GM04504 (cell line): ENCODE results near the gene EDC4.
"Not testable (repeated sequence)": the region's sequence is repeated elsewhere in the genome, so short reads cannot be mapped to it uniquely, and the experiment has no call there.

Experiments used
- DNase-seq: peaks from one replicate; pipeline ENCODE4 v3.0.0-alpha.2; 2012; ENCODE audit warnings: low read depth

EDC4 gene

GRCh38 chr16:67914758-67915495 is 42.1 kb downstream of the EDC4 start:
- no peak for DNase-seq

GRCh38 chr16:67915496-67915769 is 42.6 kb downstream of the EDC4 start:
- not testable (repeated sequence) for DNase-seq

DNA sequence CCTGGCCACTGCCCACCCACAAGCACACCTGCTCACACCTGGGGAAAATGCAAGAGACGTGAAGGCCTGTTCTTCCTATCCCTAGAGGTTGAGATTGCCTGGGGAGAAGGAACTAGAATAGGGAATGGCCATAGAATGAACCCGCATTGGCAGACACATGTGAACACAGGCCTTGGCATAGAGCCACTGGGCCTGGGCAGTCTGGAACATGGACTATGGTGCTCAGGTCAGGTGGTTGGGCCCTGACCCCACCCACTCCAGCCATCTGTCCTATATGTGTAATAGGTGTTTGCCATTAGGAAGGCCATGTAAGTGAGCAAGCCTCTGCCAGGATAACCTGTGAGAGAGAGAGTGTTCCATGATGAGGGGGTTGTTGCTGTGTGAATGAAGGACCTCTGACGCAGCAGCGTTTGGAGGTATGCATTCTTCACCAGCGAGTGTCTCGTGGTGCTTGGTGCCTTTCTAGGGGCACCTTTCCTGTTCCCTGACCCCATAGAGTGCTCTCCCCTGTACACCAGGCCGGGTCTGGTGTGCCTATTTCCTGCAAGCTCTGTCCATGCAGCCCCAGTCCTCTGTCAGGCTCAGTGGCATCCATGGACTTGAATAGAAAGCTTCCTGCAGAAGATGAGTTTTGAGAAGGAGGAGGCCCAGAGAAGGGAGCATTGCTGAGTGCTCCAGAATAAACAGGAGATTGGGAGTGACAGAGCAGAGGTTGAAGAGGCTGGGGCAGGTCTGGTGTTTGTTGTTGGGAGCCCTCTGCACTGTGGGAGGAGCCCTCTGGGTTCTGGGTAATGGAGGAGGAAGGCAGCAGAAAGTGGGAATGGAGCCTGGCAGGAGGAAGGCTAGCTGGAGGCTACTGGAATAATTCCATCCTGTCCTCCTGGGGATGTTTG is 43.2 kb downstream of the EDC4 start:
- no peak for DNase-seq

DNA sequence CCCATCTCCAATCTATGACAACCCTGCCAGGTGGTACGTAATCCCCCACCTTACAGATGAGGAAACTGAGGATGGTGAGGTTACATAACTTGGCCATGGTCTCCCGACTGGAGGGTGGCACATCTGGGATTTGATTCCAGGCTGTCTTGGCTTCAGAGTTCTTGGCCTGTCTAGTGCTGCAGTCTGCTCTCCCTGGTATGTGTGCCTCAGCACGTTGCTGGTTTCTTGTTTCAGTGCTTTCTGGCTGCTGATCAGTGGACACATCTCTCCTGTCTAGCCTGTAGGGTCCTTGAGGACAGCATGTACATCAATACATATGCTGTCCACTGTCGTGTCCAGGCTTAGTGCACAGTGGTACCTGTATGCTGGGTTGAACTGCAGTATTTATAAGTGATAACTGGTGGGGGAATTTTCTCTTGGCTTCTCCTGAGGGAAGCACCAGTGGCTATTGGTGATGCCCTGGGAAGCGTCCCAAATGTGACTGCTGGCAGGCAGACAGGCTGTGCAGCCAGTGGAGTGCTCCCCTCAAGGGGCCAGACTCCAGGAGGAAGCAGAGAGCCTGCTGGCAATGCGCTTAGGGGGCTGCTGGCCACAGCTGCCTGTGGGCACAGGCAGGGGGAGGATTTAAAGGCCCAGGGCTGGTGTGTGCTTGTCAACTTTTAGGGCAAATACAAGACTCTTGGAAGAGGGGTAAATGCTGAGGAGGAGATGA is 44.4 kb downstream of the EDC4 start:
- DNase-seq = no peak

- peak; percentile 68 for DNase-seq
Measured at GRCh38 chr16:67917852-67918236, 45.0 kb downstream of the EDC4 start.

DNA sequence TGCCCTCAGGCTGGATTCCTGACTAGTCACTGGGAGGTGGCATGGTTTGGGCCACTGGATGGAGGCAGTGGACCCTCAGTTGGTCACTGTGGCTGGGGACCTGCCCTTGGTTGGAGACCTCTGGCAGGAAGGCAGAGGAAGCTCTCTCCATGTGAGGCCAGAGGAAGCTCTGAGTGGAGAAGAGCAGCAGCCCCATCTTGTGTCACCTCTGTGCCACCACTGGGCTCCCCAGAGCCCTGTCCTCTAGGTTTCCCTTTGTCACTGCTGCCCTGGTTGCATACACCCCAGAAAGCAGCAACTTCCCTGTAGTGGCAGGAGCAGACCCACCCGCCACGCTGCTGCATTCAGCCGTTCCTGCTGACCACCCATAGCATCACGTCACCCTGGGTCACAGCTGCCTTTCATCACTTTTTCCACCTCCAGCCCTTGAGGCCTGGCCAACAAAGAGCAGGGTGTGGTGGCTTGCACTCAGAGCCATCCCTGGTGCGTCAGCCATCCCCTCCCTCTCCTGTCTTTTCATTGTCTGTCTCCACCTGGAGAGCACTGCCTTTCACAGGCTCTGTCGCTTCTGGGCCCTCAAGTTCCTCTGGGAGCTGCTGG is 46.9 kb downstream of the EDC4 start:
- DNase-seq = no peak

DNA sequence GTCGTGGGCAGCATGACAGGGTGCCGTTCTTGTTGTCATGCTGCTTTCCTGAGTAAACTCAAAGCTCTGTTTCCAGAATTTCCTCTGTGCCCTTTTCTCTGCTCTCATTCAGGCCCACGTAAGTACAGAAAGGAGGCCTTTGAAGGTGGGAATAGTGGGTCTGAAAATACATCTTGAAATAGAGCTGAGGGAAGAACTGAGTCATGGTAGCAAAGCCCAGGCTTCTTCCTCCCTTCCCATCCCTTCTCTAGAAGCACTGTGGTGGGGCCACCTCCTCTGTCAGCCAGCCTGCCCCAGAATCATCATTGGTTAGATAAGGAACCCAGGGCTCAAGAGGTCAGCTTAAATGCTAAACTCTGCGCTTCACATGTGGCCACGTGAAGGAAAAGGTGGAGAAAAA is 49.4 kb downstream of the EDC4 start:
- DNase-seq = no peak

- no peak for DNase-seq
Measured at GRCh38 chr16:67922740-67923139, 49.9 kb downstream of the EDC4 start.

GRCh38 chr16:67923414-67924116 is 50.7 kb downstream of the EDC4 start:
- DNase-seq = no peak

DNA sequence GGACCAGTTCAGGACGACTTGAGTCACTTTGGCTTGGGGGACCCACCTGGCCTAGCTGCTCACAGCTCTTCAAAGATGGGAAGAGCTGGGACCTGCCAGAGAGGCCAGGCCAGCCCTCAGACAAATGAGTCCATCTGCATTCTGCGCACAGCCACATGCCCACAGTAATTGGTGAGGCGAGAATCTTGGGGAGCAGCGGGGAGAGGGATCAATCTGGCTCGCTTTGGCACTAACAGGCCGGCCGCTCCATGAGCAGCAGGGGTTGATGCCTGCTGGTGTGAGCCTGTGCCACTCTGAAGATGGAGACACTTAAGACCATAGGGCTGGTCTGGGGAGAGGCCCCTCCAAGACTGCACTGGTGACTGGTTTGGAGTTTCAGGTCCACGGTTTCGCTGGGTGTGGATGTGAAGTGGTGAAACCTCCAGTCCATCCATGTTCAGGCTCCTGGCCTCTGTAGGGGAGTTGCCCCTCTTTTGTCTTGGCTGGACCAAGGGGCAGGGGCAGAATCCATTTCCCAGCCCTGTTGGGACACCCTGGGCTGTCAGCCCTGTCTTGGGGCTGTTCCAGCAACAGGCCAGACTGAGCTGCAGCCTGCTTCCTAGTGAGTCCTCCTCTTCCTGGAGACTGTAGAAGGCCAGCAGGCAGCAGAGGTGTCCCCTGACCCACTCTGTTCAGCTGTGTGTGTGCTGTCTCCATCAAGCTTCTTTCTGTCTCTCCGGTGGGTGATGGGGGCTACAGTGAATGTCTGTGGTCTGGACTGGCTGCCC is 51.5 kb downstream of the EDC4 start:
- no peak for DNase-seq

GRCh38 chr16:67926181-67926750 is 53.4 kb downstream of the EDC4 start:
- no peak for DNase-seq

DNA sequence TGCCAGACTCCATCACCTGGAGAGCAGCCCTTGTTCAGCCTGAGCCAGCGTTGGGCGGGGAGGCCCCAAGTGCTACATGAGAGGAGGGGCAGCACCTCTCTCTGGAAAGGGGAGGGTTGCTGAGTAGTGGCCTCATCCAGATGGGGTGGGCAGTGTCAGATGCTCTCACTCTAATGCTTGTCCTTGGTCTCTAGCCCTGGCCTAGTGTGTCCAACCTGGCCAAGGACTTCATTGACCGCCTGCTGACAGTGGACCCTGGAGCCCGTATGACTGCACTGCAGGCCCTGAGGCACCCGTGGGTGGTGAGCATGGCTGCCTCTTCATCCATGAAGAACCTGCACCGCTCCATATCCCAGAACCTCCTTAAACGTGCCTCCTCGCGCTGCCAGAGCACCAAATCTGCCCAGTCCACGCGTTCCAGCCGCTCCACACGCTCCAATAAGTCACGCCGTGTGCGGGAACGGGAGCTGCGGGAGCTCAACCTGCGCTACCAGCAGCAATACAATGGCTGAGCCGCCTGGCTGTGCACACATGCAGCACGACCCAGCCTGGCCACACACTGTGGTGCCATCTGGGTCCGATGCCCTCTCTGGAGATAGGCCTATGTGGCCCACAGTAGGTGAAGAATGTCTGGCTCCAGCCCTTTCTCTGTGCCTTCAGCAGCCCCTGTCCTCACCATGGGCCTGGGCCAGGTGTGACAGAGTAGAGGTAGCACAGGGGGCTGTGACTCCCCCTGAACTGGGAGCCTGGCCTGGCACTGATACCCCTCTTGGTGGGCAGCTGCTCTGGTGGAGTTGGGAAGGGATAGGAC is 54.5 kb downstream of the EDC4 start:
- no peak for DNase-seq

GRCh38 chr16:67928147-67928546 is 55.3 kb downstream of the EDC4 start:
- DNase-seq = no peak

- no peak for DNase-seq
Measured at GRCh38 chr16:67928561-67929364, 55.9 kb downstream of the EDC4 start.

DNA sequence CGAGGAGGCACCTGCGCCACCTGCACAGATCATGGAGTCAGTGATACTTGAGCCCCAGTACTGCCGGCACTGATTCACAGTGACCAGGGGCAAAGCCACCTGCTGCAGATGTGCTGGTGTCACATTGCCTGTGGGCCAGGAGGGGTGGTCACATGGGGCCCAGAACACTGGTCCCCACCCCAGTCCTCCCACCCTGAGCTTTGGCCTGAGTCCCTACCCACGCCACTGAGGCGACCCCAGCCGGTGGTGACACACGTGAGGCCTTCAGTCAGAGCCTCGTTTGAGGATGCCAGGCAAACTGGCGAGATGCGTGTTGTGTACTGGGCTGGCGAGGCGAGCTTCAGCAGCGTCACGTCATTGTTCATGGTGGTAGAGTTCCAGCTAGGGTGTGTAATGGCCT is 57.3 kb downstream of the EDC4 start:
- no peak for DNase-seq

DNA sequence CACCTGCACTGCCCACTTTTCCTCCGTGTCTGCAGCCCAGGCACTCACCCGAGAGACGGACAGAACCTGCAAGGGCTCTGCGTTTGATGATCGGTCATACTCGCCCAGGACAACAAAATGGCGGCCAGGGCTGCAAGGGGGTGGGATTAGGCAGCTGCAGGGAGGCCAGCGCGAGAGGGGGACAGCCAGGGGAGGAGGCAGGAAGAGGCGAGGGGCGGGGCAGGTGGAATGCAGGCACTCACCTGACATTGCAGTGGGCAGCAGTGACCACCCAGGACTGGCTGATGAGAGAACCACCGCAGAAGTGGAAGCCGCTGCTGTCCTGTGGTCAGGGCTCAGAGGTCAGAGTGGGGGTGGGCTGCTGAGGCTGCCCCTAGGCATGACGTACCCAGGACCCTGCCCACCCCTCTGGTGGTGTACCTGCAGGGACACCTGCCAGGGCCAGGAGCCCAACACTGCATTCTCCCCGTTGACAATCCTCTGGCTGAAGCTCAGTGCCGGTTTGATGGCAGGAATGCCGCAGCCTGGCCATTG is 57.9 kb downstream of the EDC4 start:
- DNase-seq = no peak
